Neural cell (in vitro differentiated cells): Measurements from ENCODE around the gene KBTBD12.

Experiments used
- CTCF ChIP-seq: fragments of 450-650 bp; IDR thresholded peaks from 2 replicates; pipeline ENCODE4 v1.5.1; 2014; ENCODE audit warnings: antibody characterized with exemption, mild to moderate bottlenecking, moderate library complexity; ENCODE audit not compliant: poor library complexity, severe bottlenecking
- EZH2 ChIP-seq: fragments of 200-600, 300-800 bp; shearing (Covaris generic), sonication (generic); IDR thresholded peaks from 2 replicates; pipeline ENCODE4 v1.6.1; 2014; ENCODE audit warnings: antibody characterized with exemption, low read length, borderline replicate concordance, mild to moderate bottlenecking; ENCODE audit not compliant: insufficient read depth, poor library complexity, severe bottlenecking
- POLR2AphosphoS5 ChIP-seq: IDR thresholded peaks from 2 replicates; pipeline ENCODE4 v1.6.1; 2012
- REST ChIP-seq: IDR thresholded peaks from 2 replicates; pipeline ENCODE4 v1.6.1; 2012; ENCODE audit warnings: borderline replicate concordance

DNA sequence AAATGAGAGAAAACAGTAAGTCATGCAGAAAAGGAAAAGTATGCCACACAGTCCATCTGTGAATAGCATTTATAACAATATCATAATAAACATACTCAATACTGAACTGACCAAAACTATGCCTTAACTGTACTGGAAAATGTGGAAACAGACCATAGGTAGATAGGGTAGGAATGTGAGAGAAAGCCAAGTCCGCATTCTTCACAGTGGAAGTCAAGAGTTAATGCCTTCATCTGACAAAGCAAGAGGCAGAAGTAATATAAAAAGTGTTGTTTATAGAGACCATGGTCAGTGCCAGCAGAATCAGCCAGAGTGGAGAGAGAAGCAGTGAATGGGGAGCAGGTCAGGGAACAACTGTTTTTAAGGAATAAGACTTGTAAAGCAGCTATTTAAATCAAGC, 52.3 kb downstream of the KBTBD12 start:
- TF ChIP-seq CTCF = no peak
- no peak for TF ChIP-seq POLR2AphosphoS5
- TF ChIP-seq EZH2 = no peak
- no peak for TF ChIP-seq REST
